ENCODE measurements around the gene PPP1R13L. TPM values are rescaled to one million over a fixed set of nuclear protein-coding genes. Genes with fewer than 3 reads are reported as not detected.

Gene PPP1R13L
- total and polyA plus RNA-seq, 12 donors, result 1.7 to 95.2 (median 35.2) TPM

DNA sequence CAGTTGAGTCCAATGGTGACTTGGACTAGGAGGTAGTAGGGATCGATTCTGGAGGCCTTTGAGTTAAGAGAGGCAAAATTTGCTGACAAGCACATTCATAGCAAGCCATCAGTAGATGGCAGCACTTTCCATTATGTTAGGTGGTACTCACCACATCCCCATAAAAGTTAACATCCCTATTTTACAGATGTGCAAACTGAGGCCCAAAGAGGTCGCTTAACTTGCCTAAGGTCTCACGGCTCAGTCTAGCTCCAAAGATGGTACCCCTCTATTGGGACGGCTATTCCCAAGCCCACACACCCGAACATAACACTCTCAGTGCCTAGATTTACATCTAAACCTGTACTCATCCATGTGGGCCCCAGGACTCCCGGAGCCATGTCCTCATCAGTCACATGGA is 41.4 kb upstream of the PPP1R13L start:
- H3K9me3 ChIP-seq (replicated peaks in 1 of 3), result no peaks in the 10 kb centered on the region
- H3K27me3 ChIP-seq, result no peaks in the 10 kb centered on the region
- H3K27ac ChIP-seq, result no peak overlapping the region
- no peak for DNase-seq
- WGBS, 4 donors, result 78 to 79% (median 78%) methylated on average over 5 to 6 of the region's 6 CpGs
- intact Hi-C loops (cut with DNase I), result no loop called here
- TF ChIP-seq, protein P1, sequence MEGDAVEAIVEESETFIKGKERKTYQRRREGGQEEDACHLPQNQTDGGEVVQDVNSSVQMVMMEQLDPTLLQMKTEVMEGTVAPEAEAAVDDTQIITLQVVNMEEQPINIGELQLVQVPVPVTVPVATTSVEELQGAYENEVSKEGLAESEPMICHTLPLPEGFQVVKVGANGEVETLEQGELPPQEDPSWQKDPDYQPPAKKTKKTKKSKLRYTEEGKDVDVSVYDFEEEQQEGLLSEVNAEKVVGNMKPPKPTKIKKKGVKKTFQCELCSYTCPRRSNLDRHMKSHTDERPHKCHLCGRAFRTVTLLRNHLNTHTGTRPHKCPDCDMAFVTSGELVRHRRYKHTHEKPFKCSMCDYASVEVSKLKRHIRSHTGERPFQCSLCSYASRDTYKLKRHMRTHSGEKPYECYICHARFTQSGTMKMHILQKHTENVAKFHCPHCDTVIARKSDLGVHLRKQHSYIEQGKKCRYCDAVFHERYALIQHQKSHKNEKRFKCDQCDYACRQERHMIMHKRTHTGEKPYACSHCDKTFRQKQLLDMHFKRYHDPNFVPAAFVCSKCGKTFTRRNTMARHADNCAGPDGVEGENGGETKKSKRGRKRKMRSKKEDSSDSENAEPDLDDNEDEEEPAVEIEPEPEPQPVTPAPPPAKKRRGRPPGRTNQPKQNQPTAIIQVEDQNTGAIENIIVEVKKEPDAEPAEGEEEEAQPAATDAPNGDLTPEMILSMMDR (IDR thresholded peaks at IDR 0.05), result peak in 4 of 6 experiments; percentile 18 to 27 (median 22)
- TF ChIP-seq POLR2A (IDR thresholded peaks at IDR 0.05), result no peak
- peaks cover 22 to 24% of the 10 kb centered on the region in 2 donors for H3K4me1 ChIP-seq (replicated peaks in 1 of 2)
- H3K36me3 ChIP-seq (replicated peaks in 1 of 2), result no peaks in the 10 kb centered on the region
- no peak overlapping the region for H3K4me3 ChIP-seq

DNA sequence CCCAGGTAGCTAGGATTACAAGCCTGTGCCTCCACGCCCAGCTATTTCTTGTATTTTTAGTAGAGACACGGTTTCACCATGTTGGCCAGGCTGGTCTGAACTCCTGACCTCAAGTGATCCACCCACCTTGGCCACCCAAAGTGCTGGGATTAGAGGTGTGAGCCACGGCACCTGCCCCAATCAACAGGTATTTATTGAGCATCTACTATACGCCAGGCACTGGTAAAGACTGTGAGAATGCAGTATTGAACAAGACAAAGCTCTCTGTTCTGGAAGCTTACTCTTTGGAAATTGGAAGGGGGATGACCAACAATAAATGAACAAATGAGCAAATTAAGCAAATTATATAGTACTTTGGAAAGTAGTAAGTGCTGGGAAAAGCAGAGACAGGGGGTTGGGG is 40.3 kb upstream of the PPP1R13L start:
- H3K27me3 ChIP-seq, result no peaks in the 10 kb centered on the region
- DNase-seq, result no peak
- H3K36me3 ChIP-seq (replicated peaks in 1 of 2), result no peaks in the 10 kb centered on the region
- H3K27ac ChIP-seq, result peak overlapping the region in 2 of 5 donors; percentile 92
- peaks cover 21 to 22% of the 10 kb centered on the region in 2 donors for H3K4me1 ChIP-seq (replicated peaks in 1 of 2)
- H3K4me3 ChIP-seq, result no peak overlapping the region
- 91 to 96% (median 95%) methylated on average over 4 of the region's 4 CpGs for WGBS, 4 donors
- intact Hi-C loops (cut with DNase I), result no loop called here
- TF ChIP-seq, protein P1 (IDR thresholded peaks at IDR 0.05), result no peak
- TF ChIP-seq POLR2A (IDR thresholded peaks at IDR 0.05), result no peak
- H3K9me3 ChIP-seq (replicated peaks in 1 of 3), result no peaks in the 10 kb centered on the region

DNA sequence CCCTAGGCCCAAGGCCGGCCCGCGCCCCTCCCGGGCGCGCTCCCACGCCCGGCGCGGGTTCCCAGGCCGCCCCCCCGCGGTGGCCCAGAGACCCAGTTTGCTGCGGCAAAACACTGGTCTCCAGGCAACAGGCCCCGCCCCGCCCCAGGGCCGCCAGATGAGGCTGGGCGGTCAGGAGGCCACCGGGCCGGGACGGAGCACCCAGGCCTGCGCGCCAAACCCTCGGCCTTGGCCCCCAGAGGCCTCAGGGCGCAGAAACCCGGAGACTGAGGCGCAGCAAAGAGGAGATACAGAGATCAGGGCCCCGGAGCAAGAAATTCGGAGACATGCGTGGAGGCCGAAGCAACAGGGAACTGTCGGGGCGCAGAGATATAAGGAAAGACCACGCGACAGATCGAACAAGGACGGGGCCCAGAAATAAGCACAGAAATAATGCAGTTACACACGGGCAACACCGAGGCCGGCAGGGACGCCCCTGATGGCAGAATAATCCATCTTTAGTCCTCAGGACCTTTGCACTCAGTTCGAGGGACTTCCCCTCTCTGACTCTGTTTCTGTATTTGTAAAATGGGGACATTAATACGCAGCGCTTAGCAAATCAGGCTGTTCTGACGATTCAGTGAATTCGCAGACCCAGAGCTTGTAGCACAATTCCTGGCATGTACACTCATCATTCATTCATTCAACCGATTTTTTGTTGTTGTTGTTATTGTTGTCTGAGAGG is 39.6 kb upstream of the PPP1R13L start:
- TF ChIP-seq, protein P1 (IDR thresholded peaks at IDR 0.05), result no peak
- TF ChIP-seq POLR2A (IDR thresholded peaks at IDR 0.05), result no peak
- H3K27ac ChIP-seq, result peak overlapping the region; percentile 57 to 92 (median 86)
- intact Hi-C loops (cut with DNase I), result loop anchor here in 1 of 2 donors (5.0 kb wide), 1 partner anchor 33 kb away; no protein-coding TSS in a partner anchor
- H3K4me3 ChIP-seq, result peak overlapping the region in 2 of 4 donors; percentile 34 to 41
- 9 to 15% (median 11%) methylated on average over 29 to 47 of the region's 47 CpGs for WGBS, 4 donors
- H3K4me1 ChIP-seq (replicated peaks in 1 of 2), result peaks cover 17 to 18% of the 10 kb centered on the region in 2 donors
- DNase-seq, result peak; percentile 89 to 96 (median 95)
- no peaks in the 10 kb centered on the region for H3K9me3 ChIP-seq (replicated peaks in 1 of 3)
- H3K36me3 ChIP-seq (replicated peaks in 1 of 2), result no peaks in the 10 kb centered on the region
- H3K27me3 ChIP-seq, result no peaks in the 10 kb centered on the region

DNA sequence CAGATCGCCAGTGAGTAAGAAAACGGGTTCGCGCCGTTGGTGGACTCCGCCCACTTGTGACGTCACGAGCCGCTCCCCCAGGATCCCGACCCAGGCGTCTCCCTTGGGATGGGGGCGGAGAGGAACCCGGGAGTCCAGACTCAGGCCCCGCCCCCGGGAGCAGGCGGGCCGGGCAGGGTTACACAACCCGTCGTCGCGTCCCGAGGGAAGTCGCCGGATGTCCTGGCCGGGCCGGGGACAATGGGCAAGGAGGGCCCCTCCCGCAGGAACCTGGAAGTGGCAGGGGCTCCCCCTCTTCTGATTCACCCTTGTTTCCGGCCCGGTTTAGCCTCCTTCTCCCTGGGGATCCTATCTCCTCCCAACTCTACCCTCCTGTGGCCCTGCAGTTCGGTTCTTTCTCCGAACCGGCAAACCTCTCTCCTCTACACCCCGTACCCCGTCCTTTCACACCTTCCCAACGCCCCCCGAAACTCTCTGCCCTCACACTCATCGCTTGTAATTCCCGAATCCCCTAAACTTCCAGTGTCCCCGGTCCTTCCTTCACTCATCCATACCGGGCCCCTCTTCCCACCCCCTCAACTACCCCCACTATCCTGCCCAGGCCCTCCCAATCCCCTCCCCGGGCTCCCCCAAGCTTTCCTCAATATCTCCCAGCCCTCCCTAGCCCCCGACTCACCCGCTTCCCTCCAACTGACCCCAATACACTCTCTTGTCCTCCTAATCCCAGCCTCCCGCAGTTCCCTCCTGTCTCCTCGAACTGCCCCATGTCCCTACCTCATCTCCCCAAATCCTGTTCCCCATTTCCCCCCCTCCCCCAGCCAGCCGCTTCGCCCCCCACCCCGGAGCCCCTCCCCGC is 38.8 kb upstream of the PPP1R13L start:
- H3K4me1 ChIP-seq (replicated peaks in 1 of 2), result peaks cover 17 to 21% of the 10 kb centered on the region in 2 donors
- H3K9me3 ChIP-seq (replicated peaks in 1 of 3), result no peaks in the 10 kb centered on the region
- TF ChIP-seq, protein P1 (IDR thresholded peaks at IDR 0.05), result peak in 1 of 6 experiments; percentile 1
- peak in 1 of 2 donors; percentile 48 for TF ChIP-seq POLR2A (IDR thresholded peaks at IDR 0.05)
- DNase-seq, result peak; percentile 96 to 99 (median 97)
- no peaks in the 10 kb centered on the region for H3K36me3 ChIP-seq (replicated peaks in 1 of 2)
- peak overlapping the region; percentile 37 to 92 (median 86) for H3K27ac ChIP-seq
- intact Hi-C loops (cut with DNase I), result loop anchor here in 1 of 2 donors (5.0 kb wide), 1 partner anchor 34 kb away; no protein-coding TSS in a partner anchor
- no peaks in the 10 kb centered on the region for H3K27me3 ChIP-seq
- WGBS, 4 donors, result 1% methylated on average over 20 to 49 of the region's 49 CpGs
- H3K4me3 ChIP-seq, result peak overlapping the region in 2 of 4 donors; percentile 34 to 41
